Gastrocnemius medialis (tissue), 4 donors: ENCODE measurements around the gene CTNNBL1.

Experiments used
- POLR2A ChIP-seq, 2 donors: fragments of 450-650 bp; IDR thresholded peaks; one replicate each; pipeline ENCODE4 v1.6.1; 2017; ENCODE audit warnings: antibody characterized with exemption in 2 of 2, mild to moderate bottlenecking in 2 of 2, moderate library complexity in 2 of 2
- TF ChIP-seq, protein P1 (sequence below), 5 experiments: fragments of 450-650 bp in 3 of 5; fragments of 200-600 bp in 2 of 5; sonication (generic) in 2 of 5; IDR thresholded peaks in 4 of 5; conservative IDR thresholded peaks in 1 of 5; 1 replicate in 4 of 5; 2 replicates in 1 of 5; pipeline ENCODE4 v1.5.1; 2016 to 2019; ENCODE audit warnings: antibody characterized with exemption in 5 of 5, mild to moderate bottlenecking in 3 of 5, moderate library complexity in 3 of 5

DNA sequence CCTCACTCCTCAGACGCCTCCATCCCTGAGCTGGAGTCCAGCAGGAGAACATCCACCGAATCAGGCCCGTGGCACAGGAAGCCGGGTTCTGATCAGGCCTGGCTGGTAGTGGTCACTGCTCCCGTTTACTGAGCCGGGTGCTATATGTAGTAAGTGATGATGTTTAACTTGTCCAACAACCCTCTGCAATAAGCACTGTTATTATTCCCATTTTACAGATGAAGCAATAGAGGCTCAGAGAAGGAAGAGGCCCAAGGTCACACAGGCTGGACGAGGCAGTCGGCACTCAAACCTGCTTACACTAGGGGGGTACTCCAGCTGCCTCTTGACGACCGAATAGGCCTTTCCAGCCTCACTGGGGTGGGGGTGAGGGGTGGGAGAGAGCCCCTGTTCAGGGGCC is 194.8 kb downstream of the CTNNBL1 start:
- TF ChIP-seq, protein P1, sequence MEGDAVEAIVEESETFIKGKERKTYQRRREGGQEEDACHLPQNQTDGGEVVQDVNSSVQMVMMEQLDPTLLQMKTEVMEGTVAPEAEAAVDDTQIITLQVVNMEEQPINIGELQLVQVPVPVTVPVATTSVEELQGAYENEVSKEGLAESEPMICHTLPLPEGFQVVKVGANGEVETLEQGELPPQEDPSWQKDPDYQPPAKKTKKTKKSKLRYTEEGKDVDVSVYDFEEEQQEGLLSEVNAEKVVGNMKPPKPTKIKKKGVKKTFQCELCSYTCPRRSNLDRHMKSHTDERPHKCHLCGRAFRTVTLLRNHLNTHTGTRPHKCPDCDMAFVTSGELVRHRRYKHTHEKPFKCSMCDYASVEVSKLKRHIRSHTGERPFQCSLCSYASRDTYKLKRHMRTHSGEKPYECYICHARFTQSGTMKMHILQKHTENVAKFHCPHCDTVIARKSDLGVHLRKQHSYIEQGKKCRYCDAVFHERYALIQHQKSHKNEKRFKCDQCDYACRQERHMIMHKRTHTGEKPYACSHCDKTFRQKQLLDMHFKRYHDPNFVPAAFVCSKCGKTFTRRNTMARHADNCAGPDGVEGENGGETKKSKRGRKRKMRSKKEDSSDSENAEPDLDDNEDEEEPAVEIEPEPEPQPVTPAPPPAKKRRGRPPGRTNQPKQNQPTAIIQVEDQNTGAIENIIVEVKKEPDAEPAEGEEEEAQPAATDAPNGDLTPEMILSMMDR (IDR thresholded peaks at IDR 0.05 in 4 of 5, conservative IDR thresholded peaks at IDR 0.05 in 1 of 5), result no peak
- no peak for TF ChIP-seq POLR2A (IDR thresholded peaks at IDR 0.05)
